NCI-H2171 treated with DMSO at 0.1 percent for 48 hours (cell line): ENCODE data around the gene DHRS12.
A peak's percentile ranks its signal among the peaks of the same experiment; 100 is the strongest.

Experiments
- DNase-seq: peaks from one replicate; lab custom pipeline; 2025; lab: John Stamatoyannopoulos, UW

Gene DHRS12

GRCh38 chr13:51803422-51804294, at the start of gene DHRS12:
Gene DHRS12, minus strand, starts transcription at chr13:51804163. Its CDS starts 4,504 bp downstream, at chr13:51799659.
- peak; percentile 83 for DNase-seq

- DNase-seq: no peak
These were observed 45.5 kb upstream of the DHRS12 start for GRCh38 chr13:51849145-51850101.

- DNase-seq: no peak
These were observed 44.7 kb upstream of the DHRS12 start for GRCh38 chr13:51848674-51849073.

GRCh38 chr13:51846756-51847155, 42.8 kb upstream of the DHRS12 start:
- no peak for DNase-seq

- no peak for DNase-seq
These were observed 41.8 kb upstream of the DHRS12 start for GRCh38 chr13:51845574-51846318.

- peak; percentile 56 for DNase-seq
These were observed 41.1 kb upstream of the DHRS12 start, which contains the start of gene TMEM272 for GRCh38 chr13:51844862-51845573. Gene TMEM272, minus strand, starts transcription at chr13:51845177. Its CDS starts 6,647 bp downstream, at chr13:51838530.

- DNase-seq: no peak
These were observed 39.6 kb upstream of the DHRS12 start for GRCh38 chr13:51843529-51843928.

GRCh38 chr13:51841732-51842131, 37.8 kb upstream of the DHRS12 start:
- DNase-seq: no peak

- no peak for DNase-seq
These were observed 37.0 kb upstream of the DHRS12 start for GRCh38 chr13:51840917-51841316.

GRCh38 chr13:51839711-51840540, 36.0 kb upstream of the DHRS12 start:
- DNase-seq: no peak

- no peak for DNase-seq
These were observed 34.4 kb upstream of the DHRS12 start for GRCh38 chr13:51838240-51838846.

GRCh38 chr13:51837016-51837415, 33.1 kb upstream of the DHRS12 start:
- no peak for DNase-seq

GRCh38 chr13:51834581-51835171, 30.7 kb upstream of the DHRS12 start:
- peak; percentile 98 for DNase-seq

- DNase-seq: no peak
These were observed 30.0 kb upstream of the DHRS12 start for GRCh38 chr13:51833980-51834379.

GRCh38 chr13:51832471-51833152, 28.6 kb upstream of the DHRS12 start:
- peak; percentile 39 for DNase-seq

- DNase-seq: no peak
These were observed 27.6 kb upstream of the DHRS12 start for GRCh38 chr13:51831519-51831918.

GRCh38 chr13:51829568-51829899, 25.6 kb upstream of the DHRS12 start:
- peak; percentile 95 for DNase-seq

- no peak for DNase-seq
These were observed 25.0 kb upstream of the DHRS12 start for GRCh38 chr13:51828730-51829567.
